T-helper 2 cell treated with Interferon-gamma antibody and Interleukin-4, amounts not matched to agents 5 μg/mL and 100 μg/mL, for 36 hours (primary cell): ENCODE measurements around the gene SYT9.

Experiments
- DNase-seq: peaks from one replicate; pipeline ENCODE4 v3.0.0; 2021; ENCODE audit warnings: low spot score
- H3K27ac Mint-ChIP-seq: one replicate; pipeline ENCODE4 v1.8.0; 2021; ENCODE audit warnings: mild to moderate bottlenecking, mixed read lengths
- H3K27me3 Mint-ChIP-seq: one replicate; pipeline ENCODE4 v1.8.0; 2021; ENCODE audit warnings: low read depth, mixed read lengths
- H3K36me3 Mint-ChIP-seq: one replicate; pipeline ENCODE4 v1.8.0; 2021; ENCODE audit warnings: low read depth, mixed read lengths
- H3K4me1 Mint-ChIP-seq: one replicate; pipeline ENCODE4 v1.8.0; 2021; ENCODE audit warnings: low read depth, mixed read lengths
- H3K4me3 Mint-ChIP-seq: one replicate; pipeline ENCODE4 v1.8.0; 2022; ENCODE audit warnings: mild to moderate bottlenecking, moderate library complexity, mixed read lengths
- H3K9me3 Mint-ChIP-seq: one replicate; pipeline ENCODE4 v1.8.0; 2021; ENCODE audit warnings: mixed read lengths

The SYT9 gene

GRCh38 chr11:7254731-7255291 lies 3.1 kb downstream of the SYT9 start:
- no peak for DNase-seq
- Mint-ChIP-seq H3K9me3 (no peaks in the 10 kb centered on the region), H3K36me3 (no peaks in the 10 kb centered on the region), H3K4me3 (no peak overlapping the region), H3K27ac (no peak overlapping the region), H3K4me1 (no peaks in the 10 kb centered on the region), H3K27me3 (peaks cover 39% of the 10 kb centered on the region)

- no peak overlapping the region for H3K4me3 Mint-ChIP-seq
- H3K27ac Mint-ChIP-seq = no peak overlapping the region
- H3K27me3 Mint-ChIP-seq = peaks cover 23% of the 10 kb centered on the region
- no peaks in the 10 kb centered on the region for H3K4me1 Mint-ChIP-seq
- DNase-seq = no peak
- H3K9me3 Mint-ChIP-seq = no peaks in the 10 kb centered on the region
- no peaks in the 10 kb centered on the region for H3K36me3 Mint-ChIP-seq
These were observed 5.2 kb downstream of the SYT9 start for GRCh38 chr11:7256943-7257342.

GRCh38 chr11:7257724-7258123 lies 6.0 kb downstream of the SYT9 start:
- no peak overlapping the region for H3K27ac Mint-ChIP-seq
- DNase-seq = no peak
- H3K27me3 Mint-ChIP-seq = peaks cover 20% of the 10 kb centered on the region
- H3K36me3 Mint-ChIP-seq = no peaks in the 10 kb centered on the region
- no peaks in the 10 kb centered on the region for H3K4me1 Mint-ChIP-seq
- H3K9me3 Mint-ChIP-seq = no peaks in the 10 kb centered on the region
- no peak overlapping the region for H3K4me3 Mint-ChIP-seq

- Mint-ChIP-seq H3K9me3 (no peaks in the 10 kb centered on the region), H3K27me3 (no peaks in the 10 kb centered on the region), H3K36me3 (no peaks in the 10 kb centered on the region)
These were observed 9.9 kb downstream of the SYT9 start for GRCh38 chr11:7261578-7261977.

GRCh38 chr11:7262672-7263071 lies 11.0 kb downstream of the SYT9 start:
- H3K4me3 Mint-ChIP-seq = no peak overlapping the region
- H3K4me1 Mint-ChIP-seq = no peaks in the 10 kb centered on the region
- no peak for DNase-seq
- H3K36me3 Mint-ChIP-seq = no peaks in the 10 kb centered on the region
- H3K27me3 Mint-ChIP-seq = no peaks in the 10 kb centered on the region
- no peaks in the 10 kb centered on the region for H3K9me3 Mint-ChIP-seq
- no peak overlapping the region for H3K27ac Mint-ChIP-seq

More at GRCh38 chr11:7261578-7261977, 9.9 kb downstream of the SYT9 start:
- no peak overlapping the region for H3K4me3 Mint-ChIP-seq
- H3K4me1 Mint-ChIP-seq = no peaks in the 10 kb centered on the region
- no peak for DNase-seq
- no peak overlapping the region for H3K27ac Mint-ChIP-seq

- Mint-ChIP-seq H3K36me3 (no peaks in the 10 kb centered on the region), H3K27ac (no peak overlapping the region), H3K4me3 (no peak overlapping the region), H3K27me3 (no peaks in the 10 kb centered on the region), H3K9me3 (no peaks in the 10 kb centered on the region), H3K4me1 (no peaks in the 10 kb centered on the region)
- no peak for DNase-seq
These were observed 12.1 kb downstream of the SYT9 start for GRCh38 chr11:7263842-7264241.

- DNase-seq = no peak
- H3K9me3 Mint-ChIP-seq = no peaks in the 10 kb centered on the region
- H3K27ac Mint-ChIP-seq = no peak overlapping the region
- H3K36me3 Mint-ChIP-seq = no peaks in the 10 kb centered on the region
- H3K27me3 Mint-ChIP-seq = no peaks in the 10 kb centered on the region
- H3K4me3 Mint-ChIP-seq = no peak overlapping the region
- H3K4me1 Mint-ChIP-seq = no peaks in the 10 kb centered on the region
These were observed 17.1 kb downstream of the SYT9 start for GRCh38 chr11:7268758-7269157.

GRCh38 chr11:7270233-7270865 lies 18.6 kb downstream of the SYT9 start:
- H3K27me3 Mint-ChIP-seq = peaks cover 2% of the 10 kb centered on the region
- H3K27ac Mint-ChIP-seq = no peak overlapping the region
- no peaks in the 10 kb centered on the region for H3K4me1 Mint-ChIP-seq
- H3K4me3 Mint-ChIP-seq = no peak overlapping the region
- H3K36me3 Mint-ChIP-seq = no peaks in the 10 kb centered on the region
- H3K9me3 Mint-ChIP-seq = no peaks in the 10 kb centered on the region
- DNase-seq = no peak

- H3K27ac Mint-ChIP-seq = no peak overlapping the region
- no peaks in the 10 kb centered on the region for H3K4me1 Mint-ChIP-seq
- H3K9me3 Mint-ChIP-seq = no peaks in the 10 kb centered on the region
These were observed 20.7 kb downstream of the SYT9 start for GRCh38 chr11:7272373-7272772.

GRCh38 chr11:7275133-7275532 lies 23.4 kb downstream of the SYT9 start:
- DNase-seq = no peak
- Mint-ChIP-seq H3K9me3 (no peaks in the 10 kb centered on the region), H3K27me3 (peaks cover 4% of the 10 kb centered on the region), H3K27ac (no peak overlapping the region), H3K4me1 (no peaks in the 10 kb centered on the region), H3K36me3 (no peaks in the 10 kb centered on the region), H3K4me3 (no peak overlapping the region)

More at GRCh38 chr11:7272373-7272772, 20.7 kb downstream of the SYT9 start:
- DNase-seq = no peak
- Mint-ChIP-seq H3K4me3 (no peak overlapping the region), H3K36me3 (no peaks in the 10 kb centered on the region), H3K27me3 (peaks cover 2% of the 10 kb centered on the region)

GRCh38 chr11:7278314-7278917 lies 26.7 kb downstream of the SYT9 start:
- DNase-seq = no peak
- Mint-ChIP-seq H3K9me3 (no peaks in the 10 kb centered on the region), H3K4me3 (no peak overlapping the region), H3K27ac (no peak overlapping the region), H3K4me1 (no peaks in the 10 kb centered on the region), H3K27me3 (peaks cover 4% of the 10 kb centered on the region), H3K36me3 (no peaks in the 10 kb centered on the region)

GRCh38 chr11:7279676-7280075 lies 28.0 kb downstream of the SYT9 start:
- H3K4me3 Mint-ChIP-seq = no peak overlapping the region
- no peak overlapping the region for H3K27ac Mint-ChIP-seq
- H3K27me3 Mint-ChIP-seq = peaks cover 4% of the 10 kb centered on the region
- no peaks in the 10 kb centered on the region for H3K4me1 Mint-ChIP-seq
- no peaks in the 10 kb centered on the region for H3K36me3 Mint-ChIP-seq
- H3K9me3 Mint-ChIP-seq = no peaks in the 10 kb centered on the region
- no peak for DNase-seq

GRCh38 chr11:7281079-7281478 lies 29.4 kb downstream of the SYT9 start:
- H3K36me3 Mint-ChIP-seq = no peaks in the 10 kb centered on the region
- H3K4me1 Mint-ChIP-seq = no peaks in the 10 kb centered on the region
- no peak overlapping the region for H3K4me3 Mint-ChIP-seq
- H3K9me3 Mint-ChIP-seq = no peaks in the 10 kb centered on the region
- H3K27ac Mint-ChIP-seq = no peak overlapping the region
- DNase-seq = no peak
- H3K27me3 Mint-ChIP-seq = peaks cover 2% of the 10 kb centered on the region

GRCh38 chr11:7281809-7282208 lies 30.1 kb downstream of the SYT9 start:
- Mint-ChIP-seq H3K27me3 (peaks cover 2% of the 10 kb centered on the region), H3K36me3 (no peaks in the 10 kb centered on the region), H3K9me3 (peaks cover 4% of the 10 kb centered on the region), H3K4me3 (no peak overlapping the region), H3K27ac (no peak overlapping the region), H3K4me1 (no peaks in the 10 kb centered on the region)
- no peak for DNase-seq

- DNase-seq = no peak
- H3K27me3 Mint-ChIP-seq = no peaks in the 10 kb centered on the region
- no peaks in the 10 kb centered on the region for H3K4me1 Mint-ChIP-seq
- H3K36me3 Mint-ChIP-seq = no peaks in the 10 kb centered on the region
- peaks cover 5% of the 10 kb centered on the region for H3K9me3 Mint-ChIP-seq
- H3K4me3 Mint-ChIP-seq = no peak overlapping the region
- H3K27ac Mint-ChIP-seq = no peak overlapping the region
These were observed 34.5 kb downstream of the SYT9 start for GRCh38 chr11:7286178-7286577.
